GM19023 (cell line): Measurements from ENCODE around the gene UMAD1.

ENCODE experiments used
- ATAC-seq: cut with Tn5 transposase; IDR thresholded peaks from one replicate; pipeline ENCODE4 v1.9.1; 2021; ENCODE audit warnings: mild to moderate bottlenecking, moderate library complexity; ENCODE audit not compliant: unreplicated experiment

UMAD1 gene

GRCh38 chr7:7688310-7688709 is 47.8 kb downstream of the UMAD1 start:
- no peak for ATAC-seq

- no peak for ATAC-seq
These were observed 48.4 kb downstream of the UMAD1 start for GRCh38 chr7:7688956-7689355.

GRCh38 chr7:7693881-7694280 is 53.3 kb downstream of the UMAD1 start:
- ATAC-seq, result no peak

GRCh38 chr7:7694542-7694941 is 54.0 kb downstream of the UMAD1 start:
- ATAC-seq, result no peak

DNA sequence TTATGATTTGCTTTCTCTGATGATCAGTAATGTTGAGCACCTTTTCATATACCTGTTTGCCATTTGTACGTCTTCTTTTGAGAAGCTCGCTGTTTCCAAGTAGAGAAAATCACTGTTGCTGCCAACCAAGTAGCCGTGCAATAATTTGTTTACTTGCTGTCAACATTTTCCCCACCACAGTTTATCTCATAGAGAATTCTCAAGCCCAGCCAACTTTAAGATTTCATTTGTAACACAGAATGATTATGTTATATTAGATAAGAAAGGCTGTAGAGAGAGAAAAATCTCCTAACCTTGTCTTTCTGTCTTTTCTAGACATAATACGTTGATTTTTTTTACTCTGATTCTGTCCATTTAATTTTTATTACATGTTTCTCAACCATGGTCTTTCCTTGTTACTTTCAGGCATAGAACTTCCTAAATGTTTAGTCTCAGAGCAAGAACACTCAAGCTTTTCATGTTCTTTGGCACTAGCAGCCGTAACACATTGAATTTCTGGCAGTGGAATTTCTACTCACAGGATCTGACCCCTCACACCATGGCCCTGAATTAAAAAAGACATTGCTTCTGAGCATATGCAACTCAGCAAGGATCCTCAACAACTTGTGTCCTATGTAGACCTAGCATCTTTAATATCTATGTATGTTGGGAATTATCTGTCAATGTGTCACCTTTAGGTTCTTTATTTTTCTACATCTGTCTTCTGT is 54.7 kb downstream of the UMAD1 start:
- ATAC-seq, result no peak

GRCh38 chr7:7696458-7697119 is 56.0 kb downstream of the UMAD1 start:
- no peak for ATAC-seq

DNA sequence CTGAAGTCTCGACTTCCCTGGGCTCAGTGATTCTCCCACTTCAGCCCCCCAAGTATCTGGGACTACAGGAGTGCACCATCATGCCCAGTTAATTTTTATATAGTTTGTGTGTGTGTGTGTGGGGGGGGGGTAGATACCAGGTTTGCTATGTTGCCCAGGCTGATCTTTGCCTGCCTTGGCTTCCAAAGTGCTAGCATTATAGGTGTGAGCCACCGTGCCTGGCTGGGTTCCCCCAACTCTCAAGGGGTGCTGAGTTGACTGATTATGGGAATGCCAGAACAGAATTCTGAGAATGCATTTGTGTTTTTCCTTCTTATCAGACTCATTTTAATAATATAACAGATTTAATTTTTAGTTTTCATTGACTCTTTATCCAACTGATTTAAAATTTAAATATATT is 58.4 kb downstream of the UMAD1 start:
- ATAC-seq, result no peak

DNA sequence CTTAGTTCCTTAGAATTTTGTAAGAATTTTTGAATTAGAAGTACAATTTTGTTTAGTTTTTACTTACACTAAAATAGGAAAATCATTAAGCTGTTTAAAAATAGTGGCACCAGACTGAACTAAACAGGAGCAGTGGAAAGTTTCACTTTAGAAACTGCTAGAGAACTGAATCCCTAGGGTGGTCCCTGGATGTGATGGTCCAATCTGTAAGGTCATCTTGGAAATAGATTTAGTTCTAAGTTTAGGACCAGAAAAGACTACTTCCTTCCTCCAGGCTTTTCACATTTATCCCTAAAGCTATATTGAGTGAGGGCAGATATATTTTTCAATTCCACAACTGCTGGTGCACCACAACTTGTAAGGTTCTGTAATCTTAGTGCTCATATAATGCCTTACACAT is 58.8 kb downstream of the UMAD1 start:
- no peak for ATAC-seq

GRCh38 chr7:7699970-7700369 is 59.4 kb downstream of the UMAD1 start:
- ATAC-seq, result no peak

DNA sequence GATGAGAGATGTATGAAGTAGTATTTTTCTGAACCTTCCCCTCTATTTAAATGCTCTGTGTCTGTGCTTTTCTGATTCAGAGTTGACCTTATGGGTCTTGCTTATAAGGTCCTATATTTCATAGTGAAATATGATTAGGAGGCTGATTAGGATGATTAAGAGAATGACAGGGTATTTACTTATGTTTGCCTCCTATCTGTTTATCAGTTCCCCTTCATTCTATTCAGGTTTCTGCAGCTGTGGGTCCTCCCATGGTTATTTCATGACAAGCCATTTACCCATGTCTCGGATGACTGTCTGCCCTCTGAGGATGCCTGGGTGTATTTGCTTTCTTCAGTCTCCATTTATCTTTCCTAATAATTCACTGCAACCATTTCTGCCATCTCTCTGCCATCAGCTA is 61.0 kb downstream of the UMAD1 start:
- no peak for ATAC-seq

DNA sequence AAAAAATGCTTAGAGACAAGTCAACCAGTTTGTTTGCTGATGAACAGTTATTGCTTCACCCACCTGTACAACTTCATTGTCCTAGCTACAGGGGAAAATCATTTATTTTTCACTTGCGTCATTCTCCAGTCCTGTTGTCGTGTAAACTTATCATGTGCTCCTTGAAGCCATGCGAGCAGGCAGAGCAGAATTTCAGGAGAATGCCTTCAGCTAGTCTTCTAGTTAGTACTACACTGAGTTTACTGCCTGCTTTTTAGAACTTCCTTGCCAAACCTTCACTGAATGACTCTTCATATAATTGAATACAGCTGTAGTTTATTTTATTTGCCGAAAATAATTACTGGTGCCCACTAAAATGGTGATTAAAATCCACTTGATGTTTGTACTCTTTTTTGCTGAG is 62.3 kb downstream of the UMAD1 start:
- ATAC-seq, result no peak

DNA sequence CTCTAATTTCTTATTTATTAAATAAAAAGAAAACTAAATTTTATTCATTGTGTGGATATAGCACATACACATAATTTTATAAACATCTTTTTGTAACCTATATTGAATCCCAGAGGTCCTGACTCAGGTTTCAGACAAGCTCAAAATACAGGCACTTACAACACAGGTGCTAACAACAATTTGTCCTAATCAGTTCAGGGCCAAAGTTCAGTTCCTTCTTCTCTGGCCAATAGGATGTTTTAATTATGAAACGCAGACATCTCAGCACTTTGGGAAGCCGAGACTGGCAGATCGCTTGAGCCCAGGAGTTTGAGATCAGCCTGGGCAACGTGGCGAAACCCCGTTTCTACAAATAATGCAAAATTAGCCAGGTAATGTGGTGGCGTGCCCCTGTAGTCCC is 62.9 kb downstream of the UMAD1 start:
- ATAC-seq, result no peak

GRCh38 chr7:7704867-7705266 is 64.3 kb downstream of the UMAD1 start:
- ATAC-seq, result no peak

DNA sequence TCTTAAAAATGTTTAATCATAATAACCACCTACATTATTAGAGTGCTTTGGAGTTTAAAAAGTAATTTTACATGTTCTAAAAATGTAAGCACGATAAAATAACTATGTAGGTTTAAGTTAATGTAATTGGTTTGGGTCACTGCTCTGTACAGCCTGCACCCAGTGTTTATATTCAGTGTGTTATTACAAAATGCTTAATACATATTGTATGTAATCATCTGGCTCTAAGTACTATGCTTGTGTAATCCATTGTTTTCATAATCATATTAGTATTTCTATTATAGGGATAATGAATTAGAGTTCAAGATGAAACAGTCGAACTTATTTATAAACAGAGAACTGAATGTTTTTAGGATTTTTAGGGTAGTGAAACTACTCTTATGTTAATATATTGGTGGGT is 64.8 kb downstream of the UMAD1 start:
- no peak for ATAC-seq

DNA sequence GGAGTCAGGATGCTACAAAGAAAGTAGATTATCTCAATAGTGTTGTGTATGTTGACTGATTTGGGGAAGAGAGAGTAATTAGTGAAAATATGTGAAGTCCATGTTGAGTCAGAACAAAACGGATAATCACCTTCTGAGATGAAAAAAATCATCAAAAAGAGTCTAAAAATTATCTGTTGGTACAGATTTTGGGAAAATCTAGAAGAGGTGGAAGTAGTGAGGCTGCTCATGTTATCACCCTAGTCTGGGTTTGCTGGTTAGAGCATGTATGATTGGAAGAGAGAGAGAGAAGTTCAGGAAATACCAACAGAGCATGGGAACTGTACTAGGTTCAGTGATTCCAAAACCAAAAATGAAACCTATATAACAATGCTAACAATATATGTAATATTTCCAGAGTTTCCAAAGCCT is 65.6 kb downstream of the UMAD1 start:
- ATAC-seq, result peak; percentile 59

DNA sequence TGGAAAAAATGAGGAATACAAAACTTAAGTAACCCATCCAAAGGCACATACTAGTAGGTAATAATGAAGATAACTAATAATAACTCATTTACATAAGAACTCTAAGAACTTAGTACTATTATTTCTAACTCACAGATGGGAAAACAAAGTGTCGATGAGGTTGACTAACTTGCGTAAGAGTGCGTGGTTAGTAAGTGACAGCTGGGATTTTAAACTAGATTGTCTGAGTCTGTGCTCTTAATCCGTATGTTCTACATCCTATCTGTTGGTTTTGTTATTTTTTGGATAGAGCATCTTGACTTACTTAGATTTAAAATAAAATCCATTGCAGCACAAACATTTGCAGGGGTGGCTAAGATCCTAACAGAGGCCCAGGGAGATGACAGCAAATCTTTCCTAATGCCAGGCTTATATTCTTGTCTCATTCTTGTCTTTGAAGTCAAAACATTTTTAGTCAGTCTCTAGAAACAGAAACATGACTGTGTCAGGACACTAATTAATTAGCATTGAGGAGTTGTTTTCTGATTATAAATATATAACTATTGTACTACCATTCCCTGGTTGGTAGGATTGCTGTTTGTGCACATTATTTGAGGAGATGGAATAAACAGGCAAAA is 66.1 kb downstream of the UMAD1 start:
- no peak for ATAC-seq

DNA sequence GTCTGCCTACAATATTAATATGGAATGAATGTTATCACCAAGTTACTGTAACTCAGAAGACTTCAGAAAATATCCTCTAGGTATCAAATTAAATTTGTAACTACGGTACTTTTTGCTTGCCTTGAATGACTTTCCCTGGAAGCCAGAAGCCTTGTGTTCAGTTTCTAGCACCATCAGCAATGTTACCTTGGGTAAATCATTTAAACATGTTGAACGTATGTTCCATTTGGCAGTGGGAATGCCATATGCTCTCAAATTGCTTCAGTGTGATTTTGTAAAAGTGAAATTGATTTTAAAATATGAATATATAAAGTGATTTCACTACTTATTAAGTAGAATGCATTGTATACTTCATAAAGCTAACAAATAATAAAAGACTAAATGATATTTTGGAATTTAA is 66.7 kb downstream of the UMAD1 start:
- ATAC-seq, result no peak

DNA sequence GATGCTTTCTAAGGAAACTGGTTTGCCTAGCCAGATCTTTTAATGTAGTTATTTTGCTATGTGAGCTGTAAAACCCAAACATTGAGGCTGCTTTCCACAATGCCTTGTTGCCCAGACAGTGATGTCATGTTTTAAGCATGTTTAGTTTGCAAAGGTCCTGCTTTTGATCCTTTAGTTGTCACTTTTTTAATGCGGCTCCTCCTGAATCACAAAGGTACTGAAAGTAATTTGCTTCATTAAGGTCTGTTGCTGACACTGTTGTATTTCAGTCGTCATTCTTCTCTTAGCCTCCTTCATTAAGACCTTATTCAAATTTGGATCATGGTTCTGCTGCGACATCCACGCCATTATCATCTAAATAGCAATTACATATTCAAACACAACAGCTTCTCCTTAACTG is 67.3 kb downstream of the UMAD1 start:
- no peak for ATAC-seq

DNA sequence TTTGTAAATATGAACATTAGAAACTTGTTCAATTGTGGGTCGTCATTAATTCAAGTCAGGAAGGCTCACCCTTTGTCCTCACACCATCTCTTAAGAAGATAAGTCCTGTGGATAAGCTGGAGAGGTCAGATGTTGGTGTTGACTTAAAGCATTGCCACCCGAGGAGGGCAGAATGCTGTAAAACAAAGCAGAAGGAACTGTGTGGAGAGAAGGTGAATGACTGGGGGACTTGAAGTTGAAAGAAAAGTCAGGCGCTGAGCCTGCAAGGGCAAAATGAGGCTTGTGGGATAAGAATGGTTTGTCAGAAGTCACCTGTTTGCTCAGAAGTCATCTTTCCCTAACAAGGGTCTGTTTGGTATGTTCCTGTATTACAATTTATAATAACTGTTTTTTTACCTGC is 68.7 kb downstream of the UMAD1 start:
- no peak for ATAC-seq

DNA sequence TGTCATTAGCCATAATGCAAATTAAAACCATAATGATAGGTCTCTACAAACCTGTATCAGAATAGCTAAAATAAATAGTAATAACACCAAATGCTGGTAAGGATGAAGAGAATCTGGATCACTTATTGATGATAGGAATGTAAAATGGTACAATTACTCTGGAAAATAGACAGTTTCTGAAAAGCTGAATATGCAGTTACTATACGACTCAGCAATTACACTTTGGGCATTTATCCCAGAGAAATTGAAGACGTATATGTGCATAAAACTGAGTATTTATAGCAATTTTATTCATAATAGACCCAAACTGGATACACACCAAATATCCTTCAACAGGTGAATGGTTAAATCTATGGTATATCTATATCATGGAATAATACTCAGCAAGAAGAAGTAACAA is 69.9 kb downstream of the UMAD1 start:
- ATAC-seq, result no peak

GRCh38 chr7:7713730-7714129 is 73.2 kb downstream of the UMAD1 start:
- ATAC-seq, result no peak

DNA sequence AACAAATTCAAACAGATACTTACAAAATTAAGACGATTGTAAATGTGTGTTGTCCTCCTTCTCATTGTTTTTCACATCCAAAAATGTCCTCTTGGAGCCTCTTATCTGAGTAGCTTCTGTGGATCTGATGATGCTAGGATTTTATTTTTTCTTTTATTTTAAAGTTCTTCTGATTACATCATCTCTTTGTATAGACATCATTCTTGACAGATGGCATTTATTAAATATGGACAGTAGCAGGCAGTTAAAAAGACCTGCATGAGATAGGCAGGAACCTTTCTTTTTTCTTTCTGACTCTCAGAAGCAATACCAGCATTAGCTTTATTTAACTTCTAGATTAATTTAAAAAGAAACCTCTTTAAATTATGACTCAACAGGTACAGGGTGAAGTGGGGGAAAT is 77.9 kb downstream of the UMAD1 start, which contains the start of gene RPA3:
Gene RPA3 (minus strand): TSS at position 116 of the 400 bp plus-strand sequence. CDS start 78,189 bp downstream, outside the sequence.
- no peak for ATAC-seq
